Effector CD8-positive, alpha-beta T cell (primary cell): ENCODE results near the gene KCNMB3.
"Not testable (repeated sequence)": the region's sequence is repeated elsewhere in the genome, so short reads cannot be mapped to it uniquely, and the experiment has no call there.

Source experiments
- DNase-seq: peaks from one replicate; lab custom pipeline; 2025; lab: John Stamatoyannopoulos, UW

The KCNMB3 gene

DNA sequence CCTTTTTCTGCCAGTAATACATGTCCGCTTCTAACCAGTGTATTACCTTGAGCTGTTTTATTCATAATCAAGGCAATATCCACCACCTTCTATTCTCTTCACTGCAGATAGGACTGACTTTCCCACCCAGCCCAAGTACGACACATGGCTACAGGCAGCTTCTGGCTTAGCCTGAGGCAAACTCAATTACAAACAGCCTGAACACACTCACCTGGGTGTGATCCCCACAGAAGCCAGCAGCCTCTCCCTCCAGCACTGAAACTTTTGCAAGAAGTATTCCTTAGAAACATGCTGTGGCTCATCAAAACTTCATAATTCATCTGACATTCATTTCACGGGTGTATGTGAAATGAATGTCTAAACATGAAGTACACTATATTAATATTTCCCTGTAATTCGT lies 13.5 kb upstream of the KCNMB3 start:
- DNase-seq = no peak

DNA sequence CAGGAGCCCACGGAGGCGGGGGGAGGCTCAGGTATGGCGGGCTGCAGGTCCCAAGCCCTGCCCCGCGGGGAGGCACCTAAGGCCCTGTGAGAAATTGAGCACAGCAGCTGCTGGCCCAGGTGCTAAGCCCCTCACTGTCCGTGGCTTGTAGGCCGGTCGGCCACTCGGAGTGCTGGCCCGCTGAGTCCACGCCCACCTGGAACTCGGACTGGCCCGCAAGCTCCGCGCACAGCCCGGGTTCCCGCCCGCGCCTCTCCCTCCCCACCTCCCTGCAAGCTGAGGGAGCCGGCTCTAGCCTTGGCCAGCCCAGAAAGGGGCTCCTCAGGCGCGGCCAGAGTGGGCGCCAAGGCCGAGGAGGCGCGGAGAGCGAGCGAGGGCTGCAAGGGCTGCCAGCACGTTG lies 12.2 kb upstream of the KCNMB3 start:
- DNase-seq = no peak

DNA sequence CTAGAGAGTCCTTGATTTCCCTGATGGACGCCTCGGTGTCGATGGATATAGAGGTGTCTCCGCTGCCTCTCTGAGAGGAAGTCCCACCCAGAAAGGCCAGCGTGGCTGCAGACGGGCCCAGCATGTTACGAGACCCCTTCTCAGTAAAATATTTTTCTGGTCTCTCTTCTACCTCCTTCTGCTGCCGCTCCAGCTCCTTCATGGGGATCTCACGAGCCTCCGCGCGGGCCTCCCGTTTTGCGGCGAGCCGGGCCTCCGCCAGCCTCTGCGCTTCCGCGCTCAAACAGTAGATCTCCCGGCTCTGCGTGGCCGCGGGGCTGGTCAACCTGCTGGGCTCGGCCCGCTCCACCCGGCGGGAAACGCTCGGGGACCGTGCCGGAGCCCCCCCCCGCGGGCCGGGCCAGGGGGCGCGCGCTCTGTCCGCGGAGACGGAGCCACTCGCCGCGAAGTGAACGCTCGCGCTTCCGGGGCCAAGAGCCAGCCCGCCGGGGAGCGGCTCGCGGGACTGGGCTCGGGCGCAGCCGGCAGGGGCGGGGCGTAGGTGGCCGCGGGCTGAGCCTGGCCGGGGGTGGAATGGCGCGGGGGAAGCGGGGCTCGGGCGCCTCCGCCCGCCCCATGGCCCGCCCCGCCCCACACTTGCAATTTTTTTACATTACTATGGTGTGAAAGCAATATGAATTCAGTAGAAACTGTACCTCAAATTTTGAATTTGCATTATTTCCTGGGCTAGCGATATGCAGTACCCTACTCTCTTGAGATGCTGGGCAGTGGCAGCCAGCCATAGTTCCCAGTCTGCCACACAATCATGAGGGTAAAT lies 10.2 kb upstream of the KCNMB3 start:
- DNase-seq = peak; percentile 49

DNA sequence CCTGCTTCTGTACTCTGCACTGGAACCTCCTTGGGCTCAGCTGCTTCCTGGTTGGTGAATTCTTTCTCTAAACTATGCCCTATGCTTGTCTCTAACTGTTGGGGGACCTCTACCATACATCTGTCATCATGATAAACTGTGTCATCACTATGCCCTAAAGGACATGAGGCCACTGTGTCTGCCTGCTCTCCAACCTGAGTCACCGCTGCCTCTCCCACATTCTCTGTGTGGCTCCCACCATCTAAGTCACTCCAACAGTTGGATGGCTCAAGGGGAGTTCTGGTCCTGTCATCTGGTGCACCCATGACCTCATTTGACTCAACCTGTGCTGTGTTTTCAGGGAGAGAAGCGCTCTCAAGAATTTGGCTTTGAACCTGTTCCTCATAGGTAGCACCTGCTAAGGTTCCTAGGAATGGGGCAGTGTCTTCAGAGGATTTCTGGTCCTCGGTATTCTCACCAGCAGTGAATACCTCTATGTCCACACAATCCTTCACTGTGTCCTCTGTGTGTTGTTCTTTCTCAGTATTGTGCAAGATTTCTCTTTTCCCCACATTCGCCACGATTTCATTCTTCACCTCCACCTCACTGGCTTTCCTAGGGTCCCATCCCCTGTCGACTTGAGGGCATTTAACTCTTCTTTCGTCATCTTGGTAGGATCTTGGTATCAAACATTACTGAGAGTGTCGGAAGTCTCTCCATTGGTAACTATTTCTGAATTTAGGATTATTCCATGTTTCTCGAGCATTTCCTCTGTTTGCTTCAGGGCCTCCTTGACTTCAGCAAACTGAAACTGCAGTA lies 9.2 kb upstream of the KCNMB3 start:
- DNase-seq = not testable (repeated sequence)

DNA sequence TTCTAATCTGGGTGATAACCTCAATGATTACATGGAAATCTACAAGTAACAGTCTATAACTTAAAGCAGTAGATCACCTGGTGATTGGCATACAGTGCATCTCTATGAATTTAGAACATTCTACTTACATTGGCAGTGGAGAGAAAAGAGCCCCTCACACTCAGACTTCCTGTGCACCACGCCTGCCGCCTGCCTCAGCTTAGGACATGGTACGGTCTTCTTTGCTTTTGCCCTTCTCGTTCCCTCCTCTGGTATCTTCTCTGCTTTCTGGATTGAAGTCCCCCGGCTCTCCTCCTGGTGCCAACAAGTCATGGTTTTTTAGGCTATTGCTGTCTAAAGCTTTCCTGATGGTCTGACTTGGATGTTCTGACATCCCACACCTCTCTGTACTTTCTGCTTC lies 7.9 kb upstream of the KCNMB3 start:
- DNase-seq = no peak

DNA sequence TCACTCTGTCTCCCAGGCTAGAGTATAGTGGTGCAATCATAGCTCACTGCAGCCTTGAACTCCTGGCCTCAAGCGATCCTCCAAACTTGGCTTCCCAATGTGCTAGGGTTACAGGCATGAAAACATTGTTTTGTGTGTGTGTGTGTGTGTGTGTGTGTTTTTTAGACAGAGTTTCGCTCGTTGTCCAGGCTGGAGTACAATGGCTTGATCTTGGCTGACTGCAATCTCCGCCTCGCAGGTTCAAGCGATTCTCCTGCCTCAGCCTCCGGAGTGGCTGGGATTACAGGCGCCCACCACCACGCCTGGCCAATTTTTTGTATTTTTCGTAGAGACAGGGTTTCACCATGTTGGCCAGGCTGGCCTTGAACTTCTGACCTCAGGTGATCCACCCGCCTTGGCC lies 6.8 kb upstream of the KCNMB3 start:
- not testable (repeated sequence) for DNase-seq

DNA sequence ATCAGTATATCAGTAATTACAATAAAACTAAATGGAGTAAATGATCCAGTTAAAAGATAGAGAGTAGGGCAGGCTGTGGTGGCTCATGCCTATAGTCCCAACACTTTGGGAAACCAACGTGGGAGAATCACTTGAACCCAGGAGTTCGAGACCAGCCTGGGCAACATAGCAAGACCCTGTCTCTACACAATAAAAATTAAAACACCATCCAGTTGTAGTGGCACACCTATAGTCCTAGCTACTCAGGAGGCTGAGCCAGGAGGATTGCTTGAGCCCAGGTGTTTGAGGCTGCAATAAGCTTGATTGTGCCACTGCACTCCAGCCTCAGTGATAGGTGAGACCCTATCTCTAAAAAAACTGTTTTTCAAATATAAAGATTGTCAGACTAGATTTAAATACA lies 5.9 kb upstream of the KCNMB3 start:
- DNase-seq = no peak

DNA sequence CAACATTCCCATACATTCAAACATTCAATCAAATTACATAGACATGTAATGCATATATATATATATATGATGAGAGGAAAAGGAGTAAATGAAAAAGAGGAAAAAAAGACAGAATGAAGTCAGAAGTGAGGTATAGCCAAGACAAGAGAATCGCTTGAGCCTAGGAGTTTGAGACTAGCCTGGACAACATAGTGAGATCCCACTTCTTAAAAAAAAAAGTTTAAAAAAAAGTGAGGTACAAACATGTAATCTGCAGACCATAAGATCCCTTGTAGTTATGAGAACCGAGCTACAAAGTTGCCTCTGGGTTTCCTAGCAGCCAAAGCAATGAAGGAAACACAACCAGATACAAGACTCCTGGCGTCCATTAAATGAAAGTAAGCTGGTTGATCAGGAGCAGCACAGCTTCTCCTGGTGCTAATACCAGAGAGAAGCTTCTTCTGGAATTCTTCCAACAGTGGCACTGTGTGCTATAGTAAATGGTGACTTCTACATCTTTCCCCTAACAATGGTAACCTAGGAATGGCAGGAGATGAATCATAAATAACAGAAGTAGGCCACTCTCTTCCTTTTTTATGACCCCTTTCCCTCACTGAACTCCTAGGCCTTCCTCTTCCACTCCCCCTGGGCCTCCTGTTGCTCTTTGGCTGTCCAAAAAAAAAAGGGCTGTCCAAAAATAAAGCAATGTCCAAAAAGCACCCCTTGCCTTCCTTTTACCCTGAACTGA lies 3.5 kb downstream of the KCNMB3 start:
- no peak for DNase-seq

DNA sequence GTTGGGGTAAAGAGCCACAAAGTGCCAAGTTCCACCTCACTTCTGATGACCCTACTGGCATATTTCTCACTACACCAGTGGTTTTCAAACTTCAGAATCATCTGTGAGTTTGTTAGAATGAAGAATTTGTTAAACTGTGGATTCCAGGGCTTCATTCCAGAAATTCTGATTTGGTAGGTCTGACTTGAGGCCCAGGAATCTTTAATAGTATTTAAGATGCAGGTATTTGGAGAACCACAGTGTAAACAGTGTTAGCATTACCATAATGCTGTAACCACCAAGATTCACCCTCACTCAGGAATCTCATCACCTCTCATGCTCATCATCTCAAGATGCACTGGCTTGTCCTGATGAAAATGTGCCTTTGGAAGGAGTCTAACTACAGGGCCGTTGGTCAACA lies 6.0 kb downstream of the KCNMB3 start:
- DNase-seq = no peak

DNA sequence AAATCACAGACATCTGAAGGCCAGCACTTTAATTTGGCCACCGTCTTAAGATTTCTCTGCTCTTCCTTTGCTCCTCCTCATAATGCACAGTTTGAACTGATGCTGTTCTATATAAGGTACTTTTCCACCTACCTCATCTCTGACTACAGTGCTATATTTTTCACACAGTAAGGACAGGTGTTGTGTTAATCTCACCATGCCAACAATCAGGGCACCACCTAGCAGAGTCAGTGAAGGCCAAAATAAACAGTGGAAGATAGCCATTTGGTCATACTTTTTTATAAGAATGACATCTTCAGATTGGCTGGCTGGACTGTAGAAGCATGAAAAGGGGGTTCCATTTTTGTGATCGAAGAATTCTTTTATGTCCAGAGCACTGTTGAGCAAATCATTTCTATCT lies 8.1 kb downstream of the KCNMB3 start:
- not testable (repeated sequence) for DNase-seq

DNA sequence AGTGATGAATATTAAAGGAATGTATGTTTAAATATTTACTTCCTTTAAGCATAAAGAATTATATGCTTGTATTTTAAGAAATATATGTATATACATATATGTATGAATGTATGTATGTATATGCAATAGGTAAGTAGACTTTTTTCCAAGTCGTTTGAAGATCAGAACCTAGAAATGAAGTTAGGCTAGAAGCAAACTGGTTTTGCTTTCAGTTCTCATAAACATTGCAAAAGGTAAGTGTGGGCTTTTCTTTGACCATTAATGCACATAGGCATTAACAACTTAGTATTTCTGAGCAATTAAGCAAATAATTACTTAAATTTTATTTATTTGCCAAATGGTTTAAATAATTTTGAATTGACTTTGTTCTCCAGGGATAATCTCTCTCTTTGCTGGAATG lies 10.6 kb downstream of the KCNMB3 start:
- not testable (repeated sequence) for DNase-seq

DNA sequence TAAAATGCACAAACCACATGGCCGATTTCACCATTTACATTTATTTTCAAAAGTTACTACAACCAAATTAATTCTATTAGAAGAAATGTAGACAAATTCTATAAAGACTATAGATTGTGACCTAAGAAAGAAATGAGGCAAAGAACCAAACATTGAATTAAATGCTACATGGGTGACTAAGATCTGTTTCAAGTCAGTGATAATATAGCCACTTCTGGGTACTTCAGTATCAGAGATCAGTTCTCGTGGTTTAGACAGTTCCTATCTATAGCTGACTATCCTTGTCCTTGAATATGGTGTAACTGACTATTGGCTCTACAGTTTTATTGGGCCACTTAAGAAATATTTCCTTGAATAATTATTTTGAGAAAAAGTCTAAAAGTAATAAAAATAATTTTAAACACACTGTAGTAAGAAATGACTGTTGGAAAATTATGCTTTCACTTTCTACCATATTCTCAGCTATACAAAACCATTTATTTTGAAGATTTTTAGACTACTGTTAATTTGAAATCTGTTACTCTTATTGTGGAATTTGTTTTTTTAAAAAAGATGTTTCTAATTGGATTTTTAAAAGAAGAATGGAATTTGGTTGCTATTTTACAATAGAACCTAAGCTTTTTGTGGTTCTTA lies 14.1 kb downstream of the KCNMB3 start:
- DNase-seq = no peak

DNA sequence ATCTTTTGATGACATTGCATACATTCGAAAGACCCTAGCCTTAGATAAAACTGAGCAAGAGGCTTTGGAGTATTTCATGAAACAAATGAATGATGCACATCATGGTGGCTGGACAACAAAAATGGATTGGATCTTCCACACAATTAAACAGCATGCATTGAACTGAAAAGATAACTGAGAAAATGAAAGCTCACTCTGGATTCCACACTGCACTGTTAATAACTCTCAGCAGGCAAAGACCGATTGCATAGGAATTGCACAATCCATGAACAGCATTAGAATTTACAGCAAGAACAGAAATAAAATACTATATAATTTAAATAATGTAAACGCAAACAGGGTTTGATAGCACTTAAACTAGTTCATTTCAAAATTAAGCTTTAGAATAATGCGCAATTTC lies 16.7 kb downstream of the KCNMB3 start:
- no peak for DNase-seq

DNA sequence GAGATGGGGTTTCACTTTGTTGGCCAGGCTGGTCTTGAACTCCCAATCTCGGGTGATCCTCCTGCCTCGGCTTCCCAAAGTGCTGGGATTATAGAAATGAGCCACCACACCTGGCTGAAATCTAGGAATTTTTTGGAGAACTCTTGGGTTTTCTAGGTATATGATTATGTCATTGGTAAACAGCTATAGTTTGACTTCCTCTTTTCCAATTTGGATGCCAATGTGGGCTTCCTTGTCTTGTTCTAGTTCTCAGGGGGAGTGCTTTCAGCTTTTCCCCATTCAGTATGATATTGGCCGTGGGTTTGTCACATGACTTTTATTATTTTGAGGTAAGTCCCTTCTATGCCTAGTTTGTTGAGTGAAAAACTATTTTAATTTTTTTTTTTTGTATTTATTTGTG lies 17.9 kb downstream of the KCNMB3 start:
- DNase-seq = no peak

DNA sequence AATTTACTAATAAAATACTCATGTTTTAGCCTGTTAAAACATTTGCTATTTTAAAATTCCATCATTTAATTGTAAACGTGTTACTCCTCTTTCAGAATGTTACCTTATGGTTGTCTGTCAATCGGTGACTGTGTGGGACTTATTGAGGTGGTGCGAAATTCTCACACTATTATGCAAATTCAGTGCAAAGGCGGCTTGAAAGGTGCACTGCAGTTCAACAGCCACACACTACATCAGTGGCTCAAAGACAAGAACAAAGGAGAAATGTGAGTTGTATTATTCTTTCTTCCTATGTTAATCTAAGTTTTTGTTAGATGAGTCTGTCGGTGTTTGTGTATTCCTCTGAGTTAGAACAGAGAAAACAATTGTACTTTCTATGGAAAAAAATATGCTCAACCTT lies 21.7 kb downstream of the KCNMB3 start:
- DNase-seq = no peak

DNA sequence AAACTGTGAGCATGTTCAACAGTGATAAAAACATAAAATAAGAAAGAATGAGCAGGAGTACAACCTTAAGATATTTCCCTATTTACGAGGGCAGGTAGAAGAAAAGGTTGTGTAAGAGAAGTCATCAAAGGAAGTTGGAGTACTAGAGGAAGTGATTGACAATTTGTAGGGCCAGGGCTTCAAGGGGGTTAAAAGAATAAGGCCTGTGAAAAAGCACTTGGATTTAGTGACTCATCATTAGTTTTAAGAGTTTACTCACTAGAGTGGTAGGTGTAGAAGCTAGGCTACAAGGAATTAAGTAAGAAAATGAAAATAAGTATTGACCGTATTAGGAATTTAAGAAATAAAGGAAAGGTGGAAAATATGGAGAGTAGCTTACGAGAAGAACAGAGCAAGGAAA lies 23.6 kb downstream of the KCNMB3 start:
- DNase-seq = no peak

DNA sequence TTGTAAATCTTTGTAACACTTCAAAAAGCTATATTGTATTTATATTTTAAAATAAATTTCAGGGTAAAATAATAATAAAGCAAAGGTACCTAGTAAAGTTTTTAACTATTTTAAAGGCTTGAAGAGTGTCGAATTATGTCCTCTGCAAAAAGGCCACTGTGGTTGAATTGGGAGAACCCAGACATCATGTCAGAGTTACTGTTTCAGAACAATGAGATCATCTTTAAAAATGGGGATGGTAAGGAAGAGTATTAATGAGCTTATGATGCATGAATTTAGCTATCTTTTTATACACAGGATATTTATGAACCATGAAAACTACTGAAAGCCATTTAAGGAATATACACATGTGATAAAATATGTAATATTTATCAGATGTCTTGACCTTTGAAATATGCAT lies 26.3 kb downstream of the KCNMB3 start:
- DNase-seq = no peak

DNA sequence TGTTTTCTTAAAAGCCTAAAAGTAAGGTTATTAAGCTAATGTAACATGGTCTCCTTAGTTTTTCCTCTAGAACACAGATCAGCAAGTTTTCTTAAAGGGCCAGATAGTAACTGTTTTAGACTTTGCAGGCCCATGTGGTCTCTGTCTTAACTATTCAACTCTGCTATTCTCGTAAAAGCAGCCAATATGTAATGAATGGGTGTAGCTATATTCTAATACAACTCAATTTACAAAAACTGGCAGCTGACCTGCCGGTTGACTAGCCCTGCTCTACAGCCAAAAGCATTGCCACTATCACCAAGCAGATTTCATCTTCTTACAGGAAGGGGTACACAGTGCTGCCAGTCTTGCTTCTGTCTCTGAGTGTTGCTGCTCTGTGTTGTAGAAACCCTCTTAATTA lies 27.4 kb downstream of the KCNMB3 start:
- DNase-seq = no peak

DNA sequence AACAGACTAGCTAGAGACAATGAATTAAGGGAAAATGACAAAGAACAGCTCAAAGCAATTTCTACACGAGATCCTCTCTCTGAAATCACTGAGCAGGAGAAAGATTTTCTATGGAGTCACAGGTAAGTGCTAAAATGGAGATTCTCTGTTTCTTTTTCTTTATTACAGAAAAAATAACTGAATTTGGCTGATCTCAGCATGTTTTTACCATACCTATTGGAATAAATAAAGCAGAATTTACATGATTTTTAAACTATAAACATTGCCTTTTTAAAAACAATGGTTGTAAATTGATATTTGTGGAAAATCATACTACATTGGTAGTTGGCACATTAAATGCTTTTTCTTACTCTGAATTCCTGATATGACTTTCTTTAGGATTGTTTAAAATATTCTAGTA lies 32.7 kb downstream of the KCNMB3 start:
- not testable (repeated sequence) for DNase-seq

DNA sequence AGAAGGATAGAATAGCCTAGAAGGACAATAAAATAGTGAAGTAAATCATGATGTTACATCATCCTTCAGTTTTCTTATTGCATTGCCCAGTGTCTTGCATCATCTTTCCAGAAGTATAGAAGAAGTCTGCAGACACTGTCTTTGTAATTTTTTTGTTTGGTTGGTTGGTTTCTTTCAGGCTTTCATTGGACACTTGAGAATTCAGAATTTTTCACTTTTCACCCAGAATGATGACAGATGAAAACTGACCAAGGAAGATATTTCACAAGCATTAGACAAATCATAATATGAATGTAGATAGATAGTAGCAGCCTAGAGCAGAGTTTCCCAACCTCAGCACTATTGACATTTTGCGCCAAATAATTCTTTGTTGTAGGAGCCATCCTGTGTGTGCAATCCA lies 35.4 kb downstream of the KCNMB3 start:
- DNase-seq = not testable (repeated sequence)

DNA sequence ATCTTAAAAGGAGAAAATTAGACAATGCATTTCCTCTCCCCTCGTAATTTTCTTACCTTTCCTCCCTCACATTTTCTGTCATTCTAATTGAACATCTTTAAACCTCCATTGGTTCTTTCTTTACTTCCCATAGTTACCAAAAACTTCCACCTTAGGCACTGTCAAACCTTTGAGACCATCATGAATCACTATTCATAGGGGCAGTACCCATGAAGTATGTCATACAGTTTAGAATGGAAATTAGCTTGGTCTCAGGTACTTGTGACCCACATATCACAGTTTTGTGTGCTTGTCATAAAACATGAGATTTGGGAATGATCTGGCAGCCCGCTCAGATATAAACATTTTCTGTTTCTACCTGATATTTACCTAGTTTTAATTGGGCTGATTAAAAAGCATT lies 50.1 kb downstream of the KCNMB3 start:
- DNase-seq = no peak

DNA sequence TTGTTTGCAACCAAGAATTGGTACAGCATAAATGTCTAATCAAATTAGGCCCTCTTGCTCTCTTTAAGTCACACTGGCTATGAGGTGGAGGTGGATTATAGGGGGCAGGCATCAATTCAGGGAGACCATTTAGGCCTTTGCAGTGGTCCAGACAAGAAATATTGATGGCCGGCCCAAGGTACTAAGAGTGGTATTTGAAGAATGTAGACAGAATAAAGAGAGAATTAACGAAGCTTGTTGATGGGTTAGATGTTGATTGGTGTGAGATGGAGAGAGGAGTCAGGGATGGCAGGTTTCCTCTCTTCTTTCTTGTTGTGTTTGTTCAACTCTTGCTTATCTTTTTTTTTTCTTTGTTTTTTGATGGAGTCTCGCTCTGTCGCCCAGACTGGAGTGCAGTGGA lies 54.2 kb downstream of the KCNMB3 start:
- no peak for DNase-seq
